ENCODE results near the gene CFAP299. TPM values are rescaled to one million over a fixed set of nuclear protein-coding genes. Genes with fewer than 3 reads are reported as not detected.

CFAP299 gene
- total and polyA plus RNA-seq, 2 donors (not counting 3 experiments of a cell fraction or from before 2014, with no cell fraction given), result not detected

GRCh38 chr4:80500613-80501012 lies 165.1 kb downstream of the CFAP299 start:
- CTCF ChIA-PET, result no interaction called here
- H2AFZ ChIP-seq (ENCODE audit: low read depth, low read length), result no peak overlapping the region
- no peak overlapping the region for H3K27ac ChIP-seq (ENCODE audit: insufficient read depth, low read depth, low read length)
- BruUV-seq (replicated peaks), result no TSS peak
- H3K4me3 ChIP-seq (replicated peaks in 1 of 3; ENCODE audit: insufficient read depth in 1 of 3, low read depth in 1 of 3, low read length in 3 of 3), result no peak overlapping the region
- H3K4me2 ChIP-seq (ENCODE audit: insufficient read depth, low read length), result no peak overlapping the region
- H4K20me1 ChIP-seq (replicated peaks; ENCODE audit: control insufficient read depth, extremely low read depth, insufficient read depth, low read length), result no peaks in the 10 kb centered on the region
- H3K79me2 ChIP-seq (ENCODE audit: control insufficient read depth, insufficient read depth, low read length), result no peaks in the 10 kb centered on the region
- FAIRE-seq (no peak), DNase-seq (ENCODE audit: low read depth, low spot score) (no peak)
- no peak for TF ChIP-seq MYC (IDR thresholded peaks at IDR 0.05; ENCODE audit: low read depth, low read length)
- no peak for TF ChIP-seq GATA2 (IDR thresholded peaks at IDR 0.05; ENCODE audit: insufficient read depth, insufficient read length, low read depth, low read length)
- TF ChIP-seq POLR2AphosphoS5 (IDR thresholded peaks at IDR 0.05; ENCODE audit: insufficient read depth, low read depth, low read length), result no peak
- no peak for TF ChIP-seq FOS (IDR thresholded peaks at IDR 0.05; ENCODE audit: borderline replicate concordance, insufficient read depth, low read length)
- TF ChIP-seq POLR2A (IDR thresholded peaks at IDR 0.05; ENCODE audit: low read depth, low read length), result no peak
- no peak for TF ChIP-seq EZH2 (IDR thresholded peaks at IDR 0.05; ENCODE audit: borderline replicate concordance, low read depth, low read length, severe bottlenecking)
- no peak for TF ChIP-seq JUN (IDR thresholded peaks at IDR 0.05; ENCODE audit: borderline replicate concordance, insufficient read depth, insufficient read length, low read depth)
- no peak for TF ChIP-seq CTCF (IDR thresholded peaks at IDR 0.05; ENCODE audit: extremely low read depth in 1 of 2, insufficient read depth in 1 of 2, low read depth in 1 of 2, low read length in 2 of 2)
- TF ChIP-seq, protein P1, sequence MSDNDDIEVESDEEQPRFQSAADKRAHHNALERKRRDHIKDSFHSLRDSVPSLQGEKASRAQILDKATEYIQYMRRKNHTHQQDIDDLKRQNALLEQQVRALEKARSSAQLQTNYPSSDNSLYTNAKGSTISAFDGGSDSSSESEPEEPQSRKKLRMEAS (IDR thresholded peaks at IDR 0.05; ENCODE audit: insufficient read depth, insufficient read length), result no peak
- dilution Hi-C loops (cut with MboI; ENCODE audit: extremely low pct_ligation_motif_present, low sequenced_read_pairs) (no loop called here), intact Hi-C loops (cut with micrococcal nuclease) (no loop called here)
- H3K36me3 ChIP-seq (ENCODE audit: control insufficient read depth in 2 of 2, extremely low read depth in 1 of 2, insufficient read depth in 2 of 2, low read length in 2 of 2), result no peaks in the 10 kb centered on the region
- H3K27me3 ChIP-seq (ENCODE audit: control insufficient read depth in 2 of 2, insufficient read depth in 2 of 2, low read length in 2 of 2), result no peaks in the 10 kb centered on the region
- no peak overlapping the region for H3K9ac ChIP-seq (replicated peaks; ENCODE audit: extremely low read depth, insufficient read depth, low read length)
- no peaks in the 10 kb centered on the region for H3K4me1 ChIP-seq (ENCODE audit: control insufficient read depth, extremely low read depth, insufficient read depth, low read length)
- no peaks in the 10 kb centered on the region for H3K9me3 ChIP-seq (replicated peaks; ENCODE audit: control insufficient read depth, insufficient read depth, low read length)
- no peaks in the 10 kb centered on the region for H3K9me1 ChIP-seq (replicated peaks; ENCODE audit: control insufficient read depth, extremely low read depth, insufficient read depth, low read length)
- POLR2A ChIA-PET, result no interaction called here

Measured in endothelial cell of umbilical vein (primary cell).